ENCODE measurements around the gene NEMP2. TPM values are rescaled to one million over a fixed set of nuclear protein-coding genes. Genes with fewer than 3 reads are reported as not detected.

The NEMP2 gene
- total and polyA plus RNA-seq, 2 of the 4 experiments (the other 2 are of a cell fraction), result 1.1 to 1.3 TPM

GRCh38 chr2:190533175-190533967 is 1.2 kb downstream of the NEMP2 start:
- ChIA-PET CTCF (no interaction called here), POLR2A (ENCODE audit: unreplicated experiment) (no interaction called here)
- no peak for TF ChIP-seq NFE2L2 (IDR thresholded peaks at IDR 0.05; ENCODE audit: low read depth, low read length)
- no peak for ATAC-seq (ENCODE audit: low read depth)
- peak overlapping the region; percentile 95 for H3K4ac ChIP-seq (ENCODE audit: low read depth, low read length)
- peak overlapping the region; percentile 85 for H3K9ac ChIP-seq (ENCODE audit: low read depth, low read length)
- peaks cover 18% of the 10 kb centered on the region for H3K4me1 ChIP-seq (ENCODE audit: control insufficient read depth, insufficient read depth, low read length)
- H3K27ac ChIP-seq (ENCODE audit: insufficient read depth, low read length), result peak overlapping the region; percentile 69
- peak overlapping the region; percentile 72; the same call in 2 of the 3 replicates for H2BK15ac ChIP-seq (ENCODE audit: low read depth, low read length)
- H3K9me3 ChIP-seq (ENCODE audit: control insufficient read depth, insufficient read depth, low read length), result peaks cover 5% of the 10 kb centered on the region; the same call in 1 of the 2 replicates
- H3K56ac ChIP-seq (ENCODE audit: extremely low read depth, insufficient read depth, low read length), result peak overlapping the region; percentile 96; the same call in 1 of the 2 replicates
- H2AFZ ChIP-seq (replicated peaks; ENCODE audit: low read length, poor library complexity), result peak overlapping the region; percentile 98
- H3K4me2 ChIP-seq (ENCODE audit: low read depth, low read length), result peak overlapping the region; percentile 92
- H4K5ac ChIP-seq (ENCODE audit: low read depth, low read length), result peak overlapping the region; percentile 92
- H2BK120ac ChIP-seq (ENCODE audit: low read depth, low read length), result peak overlapping the region; percentile 94
- dilution Hi-C loops (cut with HindIII; ENCODE audit: low sequenced_read_pairs, unreplicated experiment) (no loop called here), intact Hi-C loops (cut with micrococcal nuclease) (no loop called here), in situ Hi-C loops (cut with MboI; ENCODE audit: low sequenced_read_pairs) (no loop called here)
- H3K23ac ChIP-seq (ENCODE audit: low read depth, low read length), result peak overlapping the region; percentile 100
- peaks cover 14% of the 10 kb centered on the region for H3K9me1 ChIP-seq (ENCODE audit: insufficient read depth, low read length)
- H2BK5ac ChIP-seq (ENCODE audit: low read depth, low read length, poor library complexity, severe bottlenecking), result peak overlapping the region; percentile 77
- H3K36me3 ChIP-seq (ENCODE audit: control insufficient read depth, insufficient read depth, low read length), result no peaks in the 10 kb centered on the region
- H2BK20ac ChIP-seq (ENCODE audit: low read depth, low read length), result peak overlapping the region; percentile 75
- peak overlapping the region; percentile 86 for H2AK9ac ChIP-seq (replicated peaks; ENCODE audit: low read depth, low read length, poor library complexity)
- DNase-seq, result no peak
- peak overlapping the region; percentile 83 for H2AK5ac ChIP-seq (ENCODE audit: low read depth, low read length)
- no peaks in the 10 kb centered on the region for H4K20me1 ChIP-seq (ENCODE audit: insufficient read depth, low read length)
- H3K14ac ChIP-seq (replicated peaks; ENCODE audit: low read depth, low read length), result peak overlapping the region; percentile 98
- no TSS peak for BruUV-seq (replicated peaks)
- H4K91ac ChIP-seq (ENCODE audit: insufficient read depth, low read depth, low read length), result peak overlapping the region; percentile 93
- H3K27me3 ChIP-seq (ENCODE audit: control insufficient read depth, insufficient read depth, low read length), result no peaks in the 10 kb centered on the region
- H4K8ac ChIP-seq (ENCODE audit: low read depth in 2 of 2, low read length in 2 of 2), result peak overlapping the region; percentile 94 to 100
- H3K79me1 ChIP-seq (ENCODE audit: low read depth in 1 of 2, low read length in 2 of 2), result peaks cover 11 to 15% of the 10 kb centered on the region in 2 experiments
- H3K4me3 ChIP-seq (ENCODE audit: insufficient read depth, low read depth, low read length), result peak overlapping the region; percentile 80
- 73% methylated on average over 3 of the region's 10 CpGs; no CpG with 5 or more reads in 1 of the 2 experiments for WGBS, 2 experiments (ENCODE audit: extremely low coverage in 2 of 2, insufficient read length in 1 of 2)
- peak overlapping the region; percentile 83 for H3K18ac ChIP-seq (ENCODE audit: low read depth, low read length)
